B cell (primary cell): ENCODE results near the gene ANKFN1.

Experiments used
- CTCF ChIP-seq: fragments of 200-600 bp; IDR thresholded peaks from one replicate; pipeline ENCODE4 v1.8.0; 2022; ENCODE audit warnings: antibody characterized with exemption, mild to moderate bottlenecking
- EZH2 ChIP-seq: IDR thresholded peaks from 2 replicates; pipeline ENCODE4 v1.6.1; 2012; ENCODE audit warnings: borderline replicate concordance, low read depth, mild to moderate bottlenecking, moderate library complexity, low read length; ENCODE audit not compliant: insufficient read depth, poor library complexity, severe bottlenecking

- no peak for TF ChIP-seq CTCF
- TF ChIP-seq EZH2 = no peak
Observed at GRCh38 chr17:56557682-56558081, 404.4 kb downstream of the ANKFN1 start.
